Measurements from ENCODE around the gene TSC22D1.

GRCh38 chr13:44497801-44498200, 78.3 kb downstream of the TSC22D1 start:
- TF ChIP-seq POLR2AphosphoS5 (IDR thresholded peaks at IDR 0.05; ENCODE audit: borderline replicate concordance, low read depth, low read length) (no peak), EZH2 (IDR thresholded peaks at IDR 0.05) (no peak), FOXP2 (optimal IDR thresholded peaks at IDR 0.05; ENCODE audit: control extremely low read depth, extremely low read length, insufficient read depth) (no peak)
